Stimulated activated CD4-positive, alpha-beta T cell treated with anti-CD3 and anti-CD28 coated beads, TNF-alpha, amount 100 ng/mL, for 24 hours (primary cell): Measurements from ENCODE around the gene TBC1D24.
"Not testable (repeated sequence)": the region's sequence is repeated elsewhere in the genome, so short reads cannot be mapped to it uniquely, and the experiment has no call there.

Source experiments
- DNase-seq, 3 experiments: peaks; one replicate each; pipeline ENCODE4 v3.0.0-alpha.2; 2020; ENCODE audit warnings: low read depth in 3 of 3

TBC1D24 gene

DNA sequence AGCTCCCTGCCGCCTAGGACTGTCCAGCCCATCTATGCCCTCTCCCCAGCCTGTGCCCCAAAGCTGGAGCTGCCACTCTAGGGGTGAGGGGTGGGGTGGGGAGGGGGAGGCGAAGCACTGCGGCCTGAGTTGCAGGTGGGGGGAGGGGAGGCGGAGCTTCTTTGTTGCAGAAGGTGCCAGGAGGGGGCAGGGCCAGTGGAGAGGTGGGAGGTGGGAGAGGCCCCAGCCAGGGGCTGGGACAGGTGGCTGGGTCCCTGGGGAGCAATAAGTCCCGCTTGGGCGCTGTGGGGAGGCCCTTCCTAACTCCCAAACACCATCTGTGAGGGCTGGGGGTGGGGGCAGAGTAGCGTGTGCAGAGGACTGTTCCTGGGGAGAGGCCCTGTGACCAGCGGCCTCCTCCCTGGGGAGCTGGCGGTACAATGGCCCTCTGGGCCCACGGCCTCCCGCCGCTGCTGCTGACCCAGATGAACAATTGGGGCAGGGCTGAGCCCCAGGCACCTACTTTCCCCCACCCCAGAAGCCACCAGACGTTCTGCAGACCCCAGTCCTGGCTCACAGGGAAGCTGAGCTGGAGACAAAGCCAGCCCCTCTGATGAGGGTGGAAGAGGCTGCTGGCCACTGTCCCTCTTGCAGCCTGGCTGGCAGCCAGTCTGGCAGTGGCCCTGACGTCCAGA, 6.1 kb upstream of the TBC1D24 start:
- no peak for DNase-seq

GRCh38 chr16:2469399-2470233, 5.3 kb upstream of the TBC1D24 start:
- no peak for DNase-seq

DNA sequence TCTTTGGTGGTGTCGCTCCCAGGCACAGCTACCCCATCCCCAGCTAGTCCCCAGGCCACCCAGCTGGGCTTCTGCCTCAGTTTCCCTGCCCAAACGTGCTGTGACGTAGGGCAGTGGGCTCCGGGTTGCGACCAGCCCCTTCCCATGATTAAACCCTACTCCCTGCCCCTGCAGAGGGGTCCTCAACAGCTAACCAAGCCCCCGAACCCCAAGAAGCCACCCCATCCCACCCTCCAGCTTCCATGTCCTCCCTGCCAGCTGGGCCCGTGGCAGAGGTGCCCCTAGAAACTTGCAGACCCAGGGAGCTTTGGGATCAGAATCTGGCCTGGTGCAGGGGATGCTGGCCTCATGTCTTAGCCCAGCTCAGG, 4.7 kb upstream of the TBC1D24 start:
- DNase-seq, result no peak

GRCh38 chr16:2470603-2471015, 4.3 kb upstream of the TBC1D24 start:
- no peak for DNase-seq

DNA sequence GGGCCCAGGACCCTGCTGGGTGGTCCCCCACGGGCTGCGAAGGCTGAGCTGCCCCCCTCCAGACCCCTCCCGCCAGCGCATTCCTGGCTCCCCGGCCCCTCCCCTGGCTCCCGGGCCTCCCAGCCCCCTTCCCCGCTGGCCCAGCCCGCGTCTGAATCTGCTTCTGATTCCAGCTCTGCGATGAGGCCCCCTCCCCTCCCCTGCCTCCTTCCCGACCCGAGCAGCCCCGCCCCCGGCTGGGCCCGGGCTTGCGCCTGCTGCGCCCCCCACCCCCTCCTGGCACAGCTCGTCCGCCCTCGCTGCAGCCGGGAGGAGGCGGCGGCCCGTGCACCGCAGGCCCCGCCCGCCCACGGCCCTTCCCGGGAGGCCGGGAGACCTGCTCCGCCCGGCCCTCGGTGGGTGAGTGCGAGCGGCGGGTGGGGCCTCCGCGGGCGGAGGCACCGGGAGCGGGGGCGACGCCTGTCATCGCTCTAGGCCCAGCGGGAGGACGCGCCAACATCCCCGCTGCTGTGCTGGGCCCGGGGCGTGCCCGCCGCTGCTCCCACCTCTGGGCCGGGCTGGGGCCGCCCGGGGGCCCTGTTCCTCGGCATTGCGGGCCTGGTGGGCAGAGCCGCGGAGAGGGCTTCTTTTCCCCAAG, 3.8 kb upstream of the TBC1D24 start, which contains the start of gene NTN3:
TSS of gene NTN3 (plus strand) at position 282 of the 637 bp plus-strand sequence. CDS start 405 bp downstream, outside the sequence.
- DNase-seq, result no peak

DNA sequence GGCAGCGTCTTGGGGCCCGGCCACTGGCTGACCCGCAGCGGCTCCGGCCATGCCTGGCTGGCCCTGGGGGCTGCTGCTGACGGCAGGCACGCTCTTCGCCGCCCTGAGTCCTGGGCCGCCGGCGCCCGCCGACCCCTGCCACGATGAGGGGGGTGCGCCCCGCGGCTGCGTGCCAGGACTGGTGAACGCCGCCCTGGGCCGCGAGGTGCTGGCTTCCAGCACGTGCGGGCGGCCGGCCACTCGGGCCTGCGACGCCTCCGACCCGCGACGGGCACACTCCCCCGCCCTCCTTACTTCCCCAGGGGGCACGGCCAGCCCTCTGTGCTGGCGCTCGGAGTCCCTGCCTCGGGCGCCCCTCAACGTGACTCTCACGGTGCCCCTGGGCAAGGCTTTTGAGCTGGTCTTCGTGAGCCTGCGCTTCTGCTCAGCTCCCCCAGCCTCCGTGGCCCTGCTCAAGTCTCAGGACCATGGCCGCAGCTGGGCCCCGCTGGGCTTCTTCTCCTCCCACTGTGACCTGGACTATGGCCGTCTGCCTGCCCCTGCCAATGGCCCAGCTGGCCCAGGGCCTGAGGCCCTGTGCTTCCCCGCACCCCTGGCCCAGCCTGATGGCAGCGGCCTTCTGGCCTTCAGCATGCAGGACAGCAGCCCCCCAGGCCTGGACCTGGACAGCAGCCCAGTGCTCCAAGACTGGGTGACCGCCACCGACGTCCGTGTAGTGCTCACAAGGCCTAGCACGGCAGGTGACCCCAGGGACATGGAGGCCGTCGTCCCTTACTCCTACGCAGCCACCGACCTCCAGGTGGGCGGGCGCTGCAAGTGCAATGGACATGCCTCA, 3.1 kb upstream of the TBC1D24 start:
- DNase-seq, result no peak

GRCh38 chr16:2472488-2472864, 2.5 kb upstream of the TBC1D24 start:
- no peak for DNase-seq

GRCh38 chr16:2472885-2473445, 2.0 kb upstream of the TBC1D24 start:
- DNase-seq, result no peak

DNA sequence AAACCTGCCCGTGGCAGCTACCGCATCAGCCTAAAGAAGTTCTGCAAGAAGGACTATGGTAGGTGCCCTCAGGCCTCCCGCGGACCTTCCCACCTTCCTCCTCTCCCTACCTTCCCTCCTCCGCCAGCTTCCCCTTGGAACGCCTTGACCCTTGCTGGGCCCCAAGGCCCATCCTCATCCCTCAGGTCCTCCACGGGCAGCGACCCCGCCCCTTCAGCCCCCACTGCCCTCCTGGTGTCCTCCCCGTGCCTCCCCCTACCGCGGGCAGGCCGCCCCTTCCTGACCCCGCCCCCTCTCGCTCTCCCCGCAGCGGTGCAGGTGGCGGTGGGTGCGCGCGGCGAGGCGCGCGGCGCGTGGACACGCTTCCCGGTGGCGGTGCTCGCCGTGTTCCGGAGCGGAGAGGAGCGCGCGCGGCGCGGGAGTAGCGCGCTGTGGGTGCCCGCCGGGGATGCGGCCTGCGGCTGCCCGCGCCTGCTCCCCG, 1.4 kb upstream of the TBC1D24 start:
- peak in 1 of 3 experiments; percentile 42 for DNase-seq

DNA sequence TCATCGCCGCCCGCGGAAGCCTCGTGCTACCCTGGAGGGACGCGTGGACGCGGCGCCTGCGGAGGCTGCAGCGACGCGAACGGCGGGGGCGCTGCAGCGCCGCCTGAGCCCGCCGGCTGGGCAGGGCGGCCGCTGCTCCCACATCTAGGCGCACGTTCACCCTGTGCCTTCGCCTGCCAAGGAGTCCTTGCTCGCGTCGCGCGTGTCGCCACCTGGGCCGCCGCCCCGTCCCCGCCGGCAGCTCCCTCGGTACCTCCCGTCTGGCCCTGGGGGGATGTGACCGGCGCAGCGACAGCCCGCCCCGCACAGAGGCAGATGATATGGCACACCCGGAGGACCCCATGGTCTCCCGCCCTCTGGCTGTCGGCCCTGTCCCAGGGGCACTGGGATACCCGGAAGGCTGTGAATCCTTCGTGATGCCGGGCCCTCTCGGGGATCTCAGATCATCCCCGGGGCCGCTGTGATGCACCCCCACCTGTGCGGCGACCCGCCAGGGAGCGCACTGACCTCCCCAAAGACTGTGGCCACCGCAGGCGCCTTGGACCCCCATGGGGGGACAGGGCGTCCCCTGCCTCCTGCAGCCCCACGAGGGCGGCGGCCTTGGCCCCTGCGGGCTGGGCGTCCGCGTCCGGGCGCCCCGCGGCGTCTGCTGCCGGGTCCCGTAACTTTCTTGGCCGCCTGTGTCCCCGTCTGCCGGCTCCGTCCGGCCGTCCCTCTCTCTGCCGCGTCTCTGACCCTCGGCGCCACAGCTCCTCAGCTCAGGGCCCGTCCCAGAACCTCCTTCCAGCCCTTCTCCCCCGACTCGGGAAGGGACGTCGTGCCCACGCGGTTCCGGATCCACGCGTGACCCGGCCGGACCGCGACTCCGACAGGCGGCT, 689 bp upstream of the TBC1D24 start:
- DNase-seq, result peak in 2 of 3 experiments; percentile 27 to 61

GRCh38 chr16:2475413-2476344, 752 bp downstream of the TBC1D24 start:
- DNase-seq, result peak in 1 of 3 experiments; percentile 42

GRCh38 chr16:2476345-2476720, 1.4 kb downstream of the TBC1D24 start:
- DNase-seq, result no peak

DNA sequence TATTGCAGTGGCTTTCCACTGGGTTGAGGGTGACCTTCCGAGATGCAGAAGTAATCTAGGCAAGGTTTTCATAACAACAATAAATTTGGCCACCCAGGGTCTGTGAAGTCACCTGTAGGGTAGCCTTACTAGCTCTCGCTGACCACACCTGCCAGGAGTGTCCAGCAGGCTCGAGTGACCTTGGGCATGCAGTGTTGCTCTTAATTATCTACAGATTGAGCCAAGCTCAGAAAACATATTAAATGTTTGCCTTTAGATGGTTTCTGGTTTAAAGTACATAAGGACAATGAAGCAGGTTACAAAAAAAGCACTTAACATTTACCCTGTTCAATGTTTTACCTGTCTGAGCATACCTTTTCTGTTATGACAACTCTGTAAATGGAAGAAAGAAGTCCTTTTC, 1.8 kb downstream of the TBC1D24 start:
- no peak for DNase-seq

GRCh38 chr16:2477327-2477726, 2.4 kb downstream of the TBC1D24 start:
- no peak for DNase-seq

- no peak for DNase-seq
Measured at GRCh38 chr16:2478279-2478678, 3.4 kb downstream of the TBC1D24 start.

GRCh38 chr16:2479996-2480395, 5.1 kb downstream of the TBC1D24 start:
- DNase-seq, result not testable (repeated sequence)

- no peak for DNase-seq
Measured at GRCh38 chr16:2480948-2481347, 6.0 kb downstream of the TBC1D24 start.

DNA sequence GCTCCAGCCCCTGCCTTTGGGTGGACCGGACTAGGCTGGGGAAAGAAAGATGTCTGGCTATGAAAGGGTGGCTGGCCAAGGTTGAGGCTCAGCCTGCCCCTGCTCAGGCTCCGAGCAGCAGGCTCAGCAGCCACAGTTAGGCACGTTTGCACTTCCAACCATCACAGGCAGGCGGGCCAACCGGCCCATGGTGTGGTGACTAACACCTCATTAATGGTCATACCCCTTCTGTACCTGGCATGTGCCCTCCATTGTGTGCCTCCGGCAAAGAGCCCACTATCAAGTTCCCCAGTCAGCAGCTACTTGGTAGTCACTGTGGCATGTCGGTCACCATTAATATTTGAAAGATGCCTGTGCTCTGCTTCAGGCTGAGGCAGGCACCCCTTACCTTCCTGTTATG, 6.7 kb downstream of the TBC1D24 start:
- no peak for DNase-seq

- DNase-seq, result no peak
Measured at GRCh38 chr16:2482249-2482648, 7.3 kb downstream of the TBC1D24 start.
